AG04450 (cell line): Measurements from ENCODE around the gene PLA2G6. TPM values are rescaled to one million over a fixed set of nuclear protein-coding genes. Genes with fewer than 3 reads are reported as not detected.

Source experiments
- CTCF ChIA-PET: fragments of 300-600, 350-600 bp; formaldehyde crosslinking; extraction: SDS; loops from one replicate; lab custom pipeline; 2022; ENCODE audit warnings: antibody characterized with exemption, inconsistent platforms; lab: Charles Lee
- POLR2A ChIA-PET: fragments of 350-600 bp; formaldehyde crosslinking; extraction: SDS; loops from one replicate; lab custom pipeline; 2021; ENCODE audit warnings: antibody characterized with exemption, inconsistent platforms; lab: Yijun Ruan, JAX
- DNase-seq: peaks from one replicate; pipeline ENCODE4 v3.0.0-alpha.2; 2011; ENCODE audit warnings: low read depth, low spot score
- H3K27ac ChIP-seq: one replicate; pipeline ENCODE4 v1.5.1; 2012; ENCODE audit warnings: low read depth, low read length, control low read depth
- H3K27me3 ChIP-seq: one replicate; pipeline ENCODE4 v1.6.0; 2012; ENCODE audit warnings: low read length; ENCODE audit not compliant: control insufficient read depth, insufficient read depth
- H3K4me3 ChIP-seq: 2 replicates; pipeline ENCODE4 v1.5.1; 2011; ENCODE audit warnings: mild to moderate bottlenecking, low read depth, low read length, control low read depth
- H3K9me3 ChIP-seq: 2 replicates; pipeline ENCODE4 v1.5.1; 2012; ENCODE audit warnings: low read length; ENCODE audit not compliant: control insufficient read depth, insufficient read depth
- CTCF ChIP-seq: IDR thresholded peaks from 2 replicates; pipeline ENCODE4 v1.5.1; 2011; ENCODE audit warnings: low read depth, low read length, control low read depth, inconsistent platforms
- polyA plus RNA-seq: library from polyadenylated mRNA; depleted of rRNA; stranded (reverse); fragments of >200 nt; gene quantifications from 2 replicates; pipeline ENCODE4 v1.2.3, GENCODE V29; 2011

The PLA2G6 gene
- polyA plus RNA-seq, 1 experiment, result 5.0 TPM

- DNase-seq, result no peak
- ChIA-PET CTCF (interaction anchor here (1.5 to 1.8 kb wide), 2 partner anchors 28 to 45 kb away, joined by 3 to 5 read pairs; no protein-coding TSS in a partner anchor), POLR2A (no interaction called here)
- H3K9me3 ChIP-seq, result no peaks in the 10 kb centered on the region
- no peak overlapping the region for H3K4me3 ChIP-seq
- TF ChIP-seq CTCF, result no peak
- no peaks in the 10 kb centered on the region for H3K27me3 ChIP-seq
- no peak overlapping the region for H3K27ac ChIP-seq
Measured at GRCh38 chr22:38142606-38143005, 39.0 kb downstream of the PLA2G6 start.

- CTCF ChIA-PET, result no interaction called here
Measured at GRCh38 chr22:38141217-38141973, 40.2 kb downstream of the PLA2G6 start.

DNA sequence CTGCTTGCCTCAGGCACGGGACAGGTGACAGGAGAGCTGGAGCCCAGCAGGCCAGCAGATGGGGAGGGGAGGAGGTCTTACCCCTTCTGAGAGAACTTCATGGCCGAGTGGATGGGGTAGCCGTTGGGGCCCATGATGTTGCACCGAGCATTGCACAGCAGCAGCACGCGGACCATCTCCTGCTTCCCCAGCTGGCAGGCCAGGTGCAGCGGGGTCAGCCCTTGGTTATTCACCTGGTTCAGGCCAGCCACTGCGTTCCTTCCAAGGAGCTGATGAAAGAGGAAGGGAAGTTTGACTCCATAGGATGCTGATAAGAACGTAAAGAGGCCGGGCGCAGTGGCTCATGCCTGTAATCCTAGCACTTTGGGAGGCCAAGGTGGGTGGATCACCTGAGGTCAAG, 41.7 kb downstream of the PLA2G6 start:
- no peak for TF ChIP-seq CTCF
- no peaks in the 10 kb centered on the region for H3K27me3 ChIP-seq
- DNase-seq, result no peak
- no peak overlapping the region for H3K27ac ChIP-seq
- POLR2A ChIA-PET, result no interaction called here
- H3K4me3 ChIP-seq, result no peak overlapping the region
- no peaks in the 10 kb centered on the region; the same call in 1 of the 2 replicates for H3K9me3 ChIP-seq
- CTCF ChIA-PET, result no interaction called here

More at GRCh38 chr22:38141217-38141973, 40.2 kb downstream of the PLA2G6 start:
- POLR2A ChIA-PET, result interaction anchor here (0.6 kb wide), 1 partner anchor 186 kb away, joined by 3 read pairs; no protein-coding TSS in a partner anchor
- no peak overlapping the region for H3K27ac ChIP-seq
- no peak for DNase-seq
- no peaks in the 10 kb centered on the region for H3K27me3 ChIP-seq
- no peaks in the 10 kb centered on the region; the same call in 1 of the 2 replicates for H3K9me3 ChIP-seq
- no peak for TF ChIP-seq CTCF
- H3K4me3 ChIP-seq, result no peak overlapping the region

- Histone ChIP-seq H3K9me3 (no peaks in the 10 kb centered on the region; the same call in 1 of the 2 replicates), H3K27ac (no peak overlapping the region), H3K27me3 (no peaks in the 10 kb centered on the region), H3K4me3 (no peak overlapping the region)
- CTCF ChIA-PET, result no interaction called here
- TF ChIP-seq CTCF, result no peak
- POLR2A ChIA-PET, result no interaction called here
- DNase-seq, result no peak
Measured at GRCh38 chr22:38138961-38139360, 42.7 kb downstream of the PLA2G6 start.
